Esophagus muscularis mucosa (tissue), 4 donors: ENCODE results near the gene ASB18. TPM values are rescaled to one million over a fixed set of nuclear protein-coding genes. Genes with fewer than 3 reads are reported as not detected.

Experiments
- DNase-seq: peaks from one replicate; pipeline ENCODE4 v3.0.0-alpha.2; 2017; ENCODE audit errors: extremely low spot score
- H3K27ac ChIP-seq, 4 donors: fragments of 200-600 bp; sonication (generic); replicated peaks in 1 of 4; 1 replicate in 3 of 4; 2 replicates in 1 of 4; pipeline ENCODE4 v1.5.1; 2016 to 2019; ENCODE audit warnings: mild to moderate bottlenecking in 1 of 4
- H3K27me3 ChIP-seq, 4 donors: fragments of 200-600 bp; sonication (generic); one replicate each; pipeline versions ENCODE4 v1.5.1 to v1.6.0; 2016 to 2019
- H3K36me3 ChIP-seq, 4 donors: fragments of 200-600 bp; sonication (generic); one replicate each; pipeline ENCODE4 v1.5.1; 2016 to 2019
- H3K4me1 ChIP-seq, 4 donors: fragments of 200-600 bp; sonication (generic); one replicate each; pipeline ENCODE4 v1.5.1; 2016 to 2019
- H3K4me3 ChIP-seq, 4 donors: fragments of 200-600 bp; sonication (generic); 1 replicate in 2 of 4; 2 replicates in 2 of 4; pipeline ENCODE4 v1.5.1; 2016 to 2019; ENCODE audit warnings: mild to moderate bottlenecking in 4 of 4, moderate library complexity in 1 of 4
- H3K9me3 ChIP-seq, 4 donors: fragments of 200-600 bp; sonication (generic); 1 replicate in 3 of 4; 2 replicates in 1 of 4; pipeline ENCODE4 v1.5.1; 2016 to 2019
- EP300 ChIP-seq: sonication (generic); formaldehyde crosslinking; IDR thresholded peaks from one replicate; pipeline ENCODE4 v1.6.1; 2017; ENCODE audit warnings: antibody characterized with exemption
- POLR2A ChIP-seq: fragments of 450-650 bp; IDR thresholded peaks from one replicate; pipeline ENCODE4 v1.6.1; 2017; ENCODE audit warnings: antibody characterized with exemption, moderate library complexity, mild to moderate bottlenecking, low read depth
- POLR2AphosphoS5 ChIP-seq, 2 donors: sonication (generic); formaldehyde crosslinking; IDR thresholded peaks; one replicate each; pipeline ENCODE4 v1.6.1; 2017; ENCODE audit warnings: antibody characterized with exemption in 2 of 2
- WGBS: methylation state at CpG from one replicate; pipeline ENCODE4 v1.1.5; 2018; 5-methylcytosine and 5-hydroxymethylcytosine counted together
- intact Hi-C: fragments of 100-400 bp; cut with DNase I; formaldehyde crosslinking; loops from one replicate; pipeline ENCODE4 v1.15.1; 2023
- total RNA-seq, 4 donors: library from RNA; depleted of rRNA; stranded (reverse); fragments of >200 nt; gene quantifications; one replicate each; pipeline versions ENCODE4 v1.1.0 to v1.2.1, GENCODE V29; 2016
- TF ChIP-seq, protein P1 (sequence below), 3 experiments: fragments of 200-600 bp in 2 of 3; fragments of 450-650 bp in 1 of 3; sonication (generic) in 2 of 3; IDR thresholded peaks; one replicate each; pipeline ENCODE4 v1.5.1; 2017 to 2019; ENCODE audit warnings: antibody characterized with exemption in 3 of 3, mild to moderate bottlenecking in 2 of 3, moderate library complexity in 1 of 3

ASB18 gene
- total RNA-seq, 4 donors from 2014 or later = not detected

DNA sequence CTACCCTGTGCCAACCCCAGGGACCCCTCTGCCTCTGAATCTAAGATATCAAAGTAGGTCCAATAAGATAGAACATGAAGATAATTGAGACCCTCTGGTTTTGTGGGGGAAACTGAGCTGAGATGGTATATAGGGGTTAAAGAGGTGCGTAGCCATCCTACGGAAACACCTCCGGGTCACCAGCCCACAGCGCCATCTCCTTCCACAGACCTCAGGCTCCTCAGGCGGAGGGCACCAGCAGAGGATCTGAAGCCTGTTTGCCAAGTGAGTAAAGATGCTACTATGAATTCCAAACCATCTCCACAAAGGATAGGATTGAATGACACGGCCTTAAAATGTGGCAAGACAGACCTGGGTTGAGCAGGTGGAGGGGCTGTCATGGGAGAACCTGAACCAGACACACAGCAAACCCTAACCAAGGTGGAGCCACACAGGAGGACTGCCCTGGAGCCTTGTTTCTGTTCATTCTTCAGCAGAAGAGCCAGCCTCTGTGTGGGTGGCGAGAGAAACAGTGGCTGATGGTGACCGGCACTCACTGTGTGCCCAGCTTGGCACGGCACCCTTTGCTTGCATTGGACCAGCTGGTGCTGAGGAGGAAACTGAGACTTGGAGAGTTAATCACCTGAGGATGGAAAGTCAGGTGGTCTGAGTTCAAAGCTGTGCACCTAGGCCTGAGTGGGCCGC, 106.2 kb downstream of the ASB18 start:
- WGBS = 91% methylated on average over 10 of the region's 10 CpGs
- Histone ChIP-seq H3K36me3 (no peaks in the 10 kb centered on the region), H3K9me3 (peaks cover 0 to 8% (median 7%) of the 10 kb centered on the region in 4 donors), H3K4me1 (peaks cover under 1 to 9% (median 7%) of the 10 kb centered on the region in 4 donors), H3K27me3 (peaks cover 0 to 61% (median 34%) of the 10 kb centered on the region in 4 donors), H3K4me3 (no peak overlapping the region), H3K27ac (no peak overlapping the region)
- DNase-seq = no peak
- intact Hi-C loops = no loop called here
- TF ChIP-seq POLR2AphosphoS5 (IDR thresholded peaks at IDR 0.05) (no peak), POLR2A (no peak), EP300 (no peak)
- TF ChIP-seq, protein P1, sequence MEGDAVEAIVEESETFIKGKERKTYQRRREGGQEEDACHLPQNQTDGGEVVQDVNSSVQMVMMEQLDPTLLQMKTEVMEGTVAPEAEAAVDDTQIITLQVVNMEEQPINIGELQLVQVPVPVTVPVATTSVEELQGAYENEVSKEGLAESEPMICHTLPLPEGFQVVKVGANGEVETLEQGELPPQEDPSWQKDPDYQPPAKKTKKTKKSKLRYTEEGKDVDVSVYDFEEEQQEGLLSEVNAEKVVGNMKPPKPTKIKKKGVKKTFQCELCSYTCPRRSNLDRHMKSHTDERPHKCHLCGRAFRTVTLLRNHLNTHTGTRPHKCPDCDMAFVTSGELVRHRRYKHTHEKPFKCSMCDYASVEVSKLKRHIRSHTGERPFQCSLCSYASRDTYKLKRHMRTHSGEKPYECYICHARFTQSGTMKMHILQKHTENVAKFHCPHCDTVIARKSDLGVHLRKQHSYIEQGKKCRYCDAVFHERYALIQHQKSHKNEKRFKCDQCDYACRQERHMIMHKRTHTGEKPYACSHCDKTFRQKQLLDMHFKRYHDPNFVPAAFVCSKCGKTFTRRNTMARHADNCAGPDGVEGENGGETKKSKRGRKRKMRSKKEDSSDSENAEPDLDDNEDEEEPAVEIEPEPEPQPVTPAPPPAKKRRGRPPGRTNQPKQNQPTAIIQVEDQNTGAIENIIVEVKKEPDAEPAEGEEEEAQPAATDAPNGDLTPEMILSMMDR (IDR thresholded peaks at IDR 0.05) = no peak

DNA sequence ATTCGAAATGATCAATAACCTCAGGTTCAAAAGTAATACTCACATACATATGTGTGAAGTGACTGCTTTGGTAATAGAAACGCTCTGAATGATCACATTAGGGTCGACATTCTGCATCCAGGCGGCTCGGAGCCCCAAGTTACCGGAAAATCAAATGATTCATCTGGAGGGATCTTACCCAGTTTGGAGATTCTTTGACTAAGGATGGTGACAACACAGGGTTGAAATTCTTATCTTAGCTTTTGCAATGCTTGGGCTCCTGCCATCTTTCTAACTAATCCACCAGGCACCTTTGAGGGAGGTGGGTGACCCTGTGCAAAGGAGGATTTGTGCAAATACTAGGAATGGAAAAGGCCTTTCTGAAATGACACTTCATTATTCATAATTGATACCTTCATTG, 106.8 kb downstream of the ASB18 start:
- WGBS = 96% methylated on average over 6 of the region's 6 CpGs

DNA sequence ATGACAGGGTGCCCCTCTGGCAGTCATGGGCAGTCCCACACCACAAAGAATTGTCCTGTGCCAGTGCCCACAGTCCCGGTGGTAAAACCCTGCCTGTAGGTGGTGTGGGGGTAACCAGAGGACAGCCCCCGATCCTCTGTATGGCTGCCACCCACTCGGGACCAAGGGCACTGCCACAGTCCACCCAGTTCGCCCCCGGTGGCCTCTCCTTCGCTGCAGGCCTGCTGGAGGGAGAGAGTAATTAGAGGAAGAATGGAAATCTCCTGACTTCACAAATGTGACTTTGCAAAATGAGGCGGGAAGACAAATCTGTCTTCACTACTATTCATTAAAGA, 107.4 kb downstream of the ASB18 start:
- WGBS = 85% methylated on average over 5 of the region's 7 CpGs
- Histone ChIP-seq H3K4me3 (no peak overlapping the region), H3K9me3 (peaks cover 0 to 18% (median 17%) of the 10 kb centered on the region in 4 donors), H3K27me3 (peaks cover 0 to 50% (median 27%) of the 10 kb centered on the region in 4 donors), H3K27ac (no peak overlapping the region), H3K36me3 (no peaks in the 10 kb centered on the region), H3K4me1 (peaks cover 0 to 7% (median 6%) of the 10 kb centered on the region in 4 donors)
- DNase-seq = no peak
- intact Hi-C loops = no loop called here
- TF ChIP-seq, protein P1 (IDR thresholded peaks at IDR 0.05) = no peak
- TF ChIP-seq POLR2A (no peak), POLR2AphosphoS5 (IDR thresholded peaks at IDR 0.05) (no peak), EP300 (no peak)

More for the DNA sequence above, 106.8 kb downstream of the ASB18 start:
- no peak overlapping the region for H3K4me3 ChIP-seq
- intact Hi-C loops = no loop called here
- no peak for DNase-seq
- peaks cover 0 to 13% (median 13%) of the 10 kb centered on the region in 4 donors for H3K9me3 ChIP-seq
- no peaks in the 10 kb centered on the region for H3K36me3 ChIP-seq
- peaks cover 0 to 55% (median 30%) of the 10 kb centered on the region in 4 donors for H3K27me3 ChIP-seq
- no peak overlapping the region for H3K27ac ChIP-seq
- TF ChIP-seq EP300 (no peak), POLR2A (no peak), POLR2AphosphoS5 (IDR thresholded peaks at IDR 0.05) (no peak)
- TF ChIP-seq, protein P1 (IDR thresholded peaks at IDR 0.05) = no peak
- H3K4me1 ChIP-seq = peaks cover 0 to 7% (median 6%) of the 10 kb centered on the region in 4 donors

DNA sequence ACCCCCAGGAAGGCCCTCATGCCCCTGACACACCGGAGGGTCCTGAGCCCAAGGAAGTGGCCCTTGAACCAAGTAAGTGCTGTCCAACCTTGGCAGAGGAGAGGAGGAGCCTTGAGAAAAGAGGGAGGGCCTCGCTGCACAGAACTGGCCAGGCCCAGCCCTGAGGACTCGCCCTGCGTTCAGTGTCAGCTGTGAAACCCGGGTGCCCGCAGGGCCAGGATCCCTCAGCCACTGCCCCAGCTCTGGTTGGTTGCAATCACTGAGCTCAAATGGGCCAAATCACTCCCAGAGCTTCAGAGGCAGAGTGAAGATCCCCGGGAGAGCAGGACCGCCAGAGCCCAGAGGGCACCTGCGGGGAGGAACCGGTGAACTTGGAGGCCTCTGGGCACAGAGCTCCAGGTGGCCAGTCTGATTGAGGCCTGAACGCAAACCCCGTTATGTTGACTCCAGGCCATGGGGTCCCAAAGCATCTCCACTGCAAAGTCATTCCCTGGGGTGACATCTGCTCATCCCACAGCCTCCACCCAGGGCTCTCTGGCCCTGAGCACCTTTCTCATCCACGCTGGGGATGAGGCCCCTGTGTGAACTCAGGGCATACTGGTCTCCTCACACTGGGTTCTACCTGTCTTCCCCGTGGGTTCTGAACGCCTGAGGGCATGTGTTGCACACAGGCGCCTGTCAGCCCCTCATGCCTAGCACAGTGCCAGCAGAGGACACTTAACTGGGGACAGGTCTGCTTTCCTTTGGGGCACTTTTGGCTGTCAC, 107.9 kb downstream of the ASB18 start:
- DNase-seq = no peak
- intact Hi-C loops = no loop called here
- WGBS = 94% methylated on average over 5 of the region's 16 CpGs
- Histone ChIP-seq H3K4me1 (peaks cover 0 to 7% (median 6%) of the 10 kb centered on the region in 4 donors), H3K4me3 (no peak overlapping the region), H3K36me3 (no peaks in the 10 kb centered on the region), H3K27me3 (peaks cover 0 to 48% (median 22%) of the 10 kb centered on the region in 4 donors), H3K9me3 (peaks cover 0 to 24% (median 20%) of the 10 kb centered on the region in 4 donors), H3K27ac (no peak overlapping the region)
- TF ChIP-seq, protein P1 (IDR thresholded peaks at IDR 0.05) = no peak
- TF ChIP-seq EP300 = no peak
- no peak for TF ChIP-seq POLR2AphosphoS5 (IDR thresholded peaks at IDR 0.05)
- TF ChIP-seq POLR2A = no peak
